Skeletal muscle cell (primary cell): ENCODE results near the gene MYH13.
"Not testable (repeated sequence)": the region's sequence is repeated elsewhere in the genome, so short reads cannot be mapped to it uniquely, and the experiment has no call there.

Source experiments
- DNase-seq: peaks from one replicate; pipeline ENCODE4 v3.0.0-alpha.2; 2010; ENCODE audit warnings: low read depth
- H3K4me3 ChIP-seq: 2 replicates; pipeline ENCODE4 v1.5.1; 2011; ENCODE audit warnings: low read depth, mild to moderate bottlenecking, control low read depth, low read length, moderate library complexity

The MYH13 gene

DNA sequence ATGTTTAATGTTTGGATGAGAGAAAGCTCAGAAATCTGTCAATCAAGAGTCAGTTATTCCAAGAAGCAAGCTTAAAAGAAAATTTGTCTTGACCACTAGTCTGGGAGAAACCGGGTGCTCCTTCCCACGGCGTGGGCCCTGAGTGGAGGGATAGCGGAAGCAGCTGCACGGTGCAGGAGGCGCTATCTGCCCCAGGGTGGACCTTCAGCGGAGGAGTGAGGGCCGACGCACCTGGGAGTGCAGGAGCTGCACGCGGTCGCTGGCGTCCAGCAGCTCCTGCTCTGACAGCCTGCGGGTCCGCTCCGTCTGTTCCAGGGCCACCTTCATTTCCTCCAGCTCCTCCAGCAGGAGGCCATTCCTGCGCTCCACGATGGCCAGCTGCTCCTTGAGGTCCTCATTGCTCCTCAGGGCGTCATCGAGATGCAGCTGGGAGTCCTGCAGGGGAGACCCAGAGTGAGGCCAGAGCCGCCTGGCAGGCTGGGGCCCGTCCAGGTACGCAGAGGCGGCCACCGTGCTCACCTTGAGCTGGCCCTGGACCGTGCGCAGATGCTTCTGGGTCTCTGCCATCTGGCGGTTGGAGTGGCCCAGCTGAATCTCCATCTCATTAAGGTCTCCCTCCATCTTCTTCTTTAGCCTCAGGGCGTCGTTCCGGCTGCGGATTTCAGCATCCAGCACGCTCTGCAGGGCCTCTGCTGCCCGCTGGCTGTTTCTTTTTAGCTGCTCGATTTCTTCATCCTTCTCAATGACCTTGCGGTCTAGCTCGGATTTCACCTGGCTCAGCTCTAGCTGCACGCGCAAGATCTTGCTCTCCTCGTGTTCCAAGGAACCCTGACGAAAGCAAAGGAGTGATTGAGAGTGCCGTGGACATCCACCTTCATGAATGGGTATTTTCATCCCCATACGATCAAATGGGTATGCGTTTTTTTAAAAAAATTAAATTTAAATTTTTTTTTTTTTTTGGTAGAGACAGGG is 63.5 kb downstream of the MYH13 start:
- no peak overlapping the region for H3K4me3 ChIP-seq
- DNase-seq, result no peak

DNA sequence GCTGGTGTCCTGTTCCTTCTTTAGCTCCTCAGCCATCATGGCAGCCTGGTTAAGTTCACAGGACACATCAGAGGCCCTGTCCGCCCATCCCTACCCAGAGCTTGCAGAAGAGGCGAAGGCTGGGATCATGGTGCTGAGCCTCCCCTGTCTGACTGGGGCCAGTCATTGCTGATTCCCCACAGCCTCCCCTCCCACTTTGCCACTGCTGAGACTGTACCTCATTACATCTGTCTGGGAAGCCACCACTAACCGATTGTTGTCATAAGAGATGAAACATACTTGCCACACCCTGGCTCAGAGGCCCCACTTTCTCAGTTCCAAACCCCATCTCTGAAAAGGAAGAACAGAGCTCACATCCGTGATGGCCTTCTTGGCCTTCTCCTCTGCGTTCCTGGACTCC is 66.2 kb downstream of the MYH13 start:
- H3K4me3 ChIP-seq, result no peak overlapping the region
- DNase-seq, result no peak

- H3K4me3 ChIP-seq, result no peak overlapping the region
These were observed 67.4 kb downstream of the MYH13 start for GRCh38 chr17:10305398-10305797.

DNA sequence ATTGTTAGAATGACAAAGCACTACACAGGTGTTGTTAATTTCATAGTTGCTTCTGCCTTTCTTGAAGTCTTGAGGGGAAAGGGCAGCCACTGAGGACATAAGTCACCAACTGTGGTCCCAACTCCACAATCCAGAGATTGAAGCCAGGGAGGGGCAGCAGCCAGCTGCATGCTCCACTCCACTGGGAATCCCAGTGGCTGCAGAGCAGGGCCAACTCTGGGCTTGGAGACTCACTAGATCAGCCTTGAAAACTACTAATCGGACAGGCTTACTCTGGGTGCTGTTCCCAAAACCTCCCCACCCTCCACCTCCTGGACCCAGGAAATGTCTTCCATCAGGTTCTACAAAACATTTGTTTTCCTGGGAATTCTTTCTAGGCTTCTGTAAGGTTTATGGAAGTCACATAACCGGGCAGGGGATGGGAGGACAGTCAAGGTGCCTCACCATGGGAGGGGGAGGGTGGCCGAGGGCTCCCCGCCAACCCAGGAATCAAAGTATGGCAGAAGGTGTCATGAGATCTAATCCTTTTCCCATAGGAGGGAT is 68.0 kb downstream of the MYH13 start:
- H3K4me3 ChIP-seq, result no peak overlapping the region
- DNase-seq, result no peak

More at GRCh38 chr17:10305398-10305797, 67.4 kb downstream of the MYH13 start:
- DNase-seq, result no peak

- H3K4me3 ChIP-seq, result no peak overlapping the region
- no peak for DNase-seq
These were observed 75.1 kb downstream of the MYH13 start for GRCh38 chr17:10297691-10298090.

GRCh38 chr17:10295728-10296343 is 77.0 kb downstream of the MYH13 start:
- H3K4me3 ChIP-seq, result no peak overlapping the region
- DNase-seq, result no peak

- DNase-seq, result no peak
- H3K4me3 ChIP-seq, result no peak overlapping the region
These were observed 78.6 kb downstream of the MYH13 start for GRCh38 chr17:10294180-10294579.

GRCh38 chr17:10292057-10292937 is 80.5 kb downstream of the MYH13 start:
- no peak for DNase-seq
- no peak overlapping the region for H3K4me3 ChIP-seq

GRCh38 chr17:10291576-10291975 is 81.2 kb downstream of the MYH13 start:
- not testable (repeated sequence) for H3K4me3 ChIP-seq, DNase-seq

GRCh38 chr17:10290041-10290440 is 82.8 kb downstream of the MYH13 start:
- no peak overlapping the region for H3K4me3 ChIP-seq
- no peak for DNase-seq

DNA sequence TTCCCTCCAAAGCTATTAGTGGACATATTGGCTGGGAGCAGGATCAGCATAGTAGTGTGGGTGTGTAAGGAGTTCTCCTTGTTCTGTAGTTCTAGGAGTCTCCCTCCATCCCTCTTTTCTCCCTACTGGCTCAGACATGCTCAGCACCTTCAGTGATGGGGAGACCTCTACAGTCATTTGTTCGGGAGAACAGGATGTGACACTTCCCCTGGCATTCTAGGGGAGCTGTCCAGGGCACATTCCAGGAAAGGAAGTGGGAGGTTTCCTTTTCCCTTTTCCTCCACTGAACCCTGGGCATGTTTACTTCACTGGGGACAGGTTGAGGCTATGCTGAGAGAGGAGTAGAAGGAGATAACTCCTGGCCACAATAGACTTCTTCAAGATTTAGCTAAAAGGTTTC is 86.5 kb downstream of the MYH13 start:
- no peak for DNase-seq
- no peak overlapping the region for H3K4me3 ChIP-seq

DNA sequence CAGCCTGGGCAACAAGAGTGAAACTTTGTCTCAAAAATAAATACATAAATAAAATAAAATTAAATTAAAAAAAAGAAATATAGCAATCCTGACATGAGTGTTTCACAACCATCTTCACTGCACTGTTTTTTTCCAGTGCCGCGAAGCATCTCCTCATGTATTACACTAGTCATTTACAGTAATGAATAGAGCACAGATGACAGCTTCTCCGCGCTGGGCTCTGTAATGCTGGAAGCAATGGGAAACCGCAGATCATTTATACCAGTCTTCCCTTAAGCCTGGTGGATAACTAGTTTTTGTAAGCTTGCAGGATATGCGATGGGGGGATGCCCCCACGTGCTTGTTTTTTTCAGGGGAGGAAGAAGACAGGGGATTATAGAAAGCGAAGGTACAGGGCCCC is 86.9 kb downstream of the MYH13 start:
- H3K4me3 ChIP-seq, result no peak overlapping the region
- no peak for DNase-seq

DNA sequence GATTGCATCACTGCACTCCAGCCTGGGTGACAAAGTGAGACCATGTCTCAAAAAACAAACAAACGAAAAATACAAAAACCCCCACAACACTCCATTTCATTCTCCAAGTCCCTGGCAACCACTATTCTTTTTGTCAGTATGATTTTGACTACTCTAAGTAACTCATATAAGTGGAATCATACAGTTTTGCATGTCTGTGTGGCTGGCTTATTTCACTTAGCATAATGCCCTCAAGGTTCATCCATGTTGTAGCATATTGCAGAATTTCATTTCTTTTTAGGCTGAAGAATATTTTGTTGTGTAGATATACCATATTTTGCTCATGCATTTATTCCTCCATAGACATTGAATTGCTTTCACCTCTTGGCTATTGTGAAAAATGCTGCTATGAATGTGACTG is 92.7 kb downstream of the MYH13 start:
- no peak overlapping the region for H3K4me3 ChIP-seq
- no peak for DNase-seq

- no peak overlapping the region for H3K4me3 ChIP-seq
- no peak for DNase-seq
These were observed 94.6 kb downstream of the MYH13 start for GRCh38 chr17:10278218-10278617.

- DNase-seq, result no peak
- H3K4me3 ChIP-seq, result no peak overlapping the region
These were observed 96.4 kb downstream of the MYH13 start for GRCh38 chr17:10276436-10276835.

DNA sequence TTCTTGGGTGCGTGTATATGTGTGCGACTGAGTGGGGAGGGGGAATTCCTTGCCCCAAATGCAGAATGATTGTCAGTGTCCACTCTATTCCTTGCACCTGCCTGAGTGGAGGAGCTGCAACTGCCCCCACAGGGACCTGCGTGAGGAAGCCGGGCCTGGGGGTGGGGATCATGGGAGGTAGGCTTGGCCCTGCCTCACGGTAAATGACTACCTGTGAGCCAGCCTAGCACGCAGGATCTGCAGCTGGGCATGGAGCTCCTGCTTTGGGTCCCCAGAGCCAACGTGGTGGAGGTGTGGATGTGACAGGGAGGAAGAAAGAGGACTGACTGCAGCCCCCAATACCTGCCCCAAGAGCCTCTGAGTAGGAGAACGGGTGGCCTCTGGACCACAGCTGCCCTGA is 97.4 kb downstream of the MYH13 start:
- no peak for DNase-seq
- no peak overlapping the region for H3K4me3 ChIP-seq

- no peak for DNase-seq
- H3K4me3 ChIP-seq, result no peak overlapping the region
These were observed 101.7 kb downstream of the MYH13 start for GRCh38 chr17:10271106-10271562.

- no peak overlapping the region for H3K4me3 ChIP-seq
- DNase-seq, result no peak
These were observed 102.5 kb downstream of the MYH13 start for GRCh38 chr17:10270258-10270657.

GRCh38 chr17:10268005-10268404 is 104.8 kb downstream of the MYH13 start:
- DNase-seq, result no peak
- H3K4me3 ChIP-seq, result no peak overlapping the region
